GM12864 (cell line): ENCODE measurements around the gene CPNE5.
"Not testable (repeated sequence)": the region's sequence is repeated elsewhere in the genome, so short reads cannot be mapped to it uniquely, and the experiment has no call there.

Experiments
- DNase-seq: peaks from one replicate; pipeline ENCODE4 v3.0.0-alpha.2; 2011; ENCODE audit warnings: low read depth
- H3K4me3 ChIP-seq: 2 replicates; pipeline ENCODE4 v1.5.1; 2011; ENCODE audit warnings: mild to moderate bottlenecking, low read depth, low read length, control low read depth
- TF ChIP-seq, protein P1 (sequence below): IDR thresholded peaks from 2 replicates; pipeline ENCODE4 v1.5.1; 2011; ENCODE audit warnings: low read depth, mild to moderate bottlenecking, moderate library complexity, low read length, control low read depth, inconsistent platforms; ENCODE audit errors: missing control alignments

The CPNE5 gene

DNA sequence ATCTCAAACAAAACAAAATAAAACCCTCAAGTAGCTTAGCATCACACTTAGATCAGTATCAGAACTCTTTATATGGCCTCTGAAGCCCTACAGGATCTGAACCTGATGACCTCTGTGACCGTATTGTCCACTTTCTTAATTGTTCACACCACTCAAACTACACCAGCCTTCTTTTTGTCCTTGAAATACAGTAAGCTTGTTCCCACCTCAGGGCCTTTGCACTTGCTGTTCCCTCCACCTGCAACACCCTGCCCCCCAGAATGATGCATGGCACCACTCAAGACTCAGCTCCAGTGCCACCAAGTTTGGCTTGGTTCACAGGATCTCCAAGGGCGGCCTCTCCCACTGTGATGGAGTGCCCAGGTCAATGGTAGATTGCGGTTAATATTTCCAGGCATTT lies 25.7 kb downstream of the CPNE5 start:
- no peak for DNase-seq
- TF ChIP-seq, protein P1, sequence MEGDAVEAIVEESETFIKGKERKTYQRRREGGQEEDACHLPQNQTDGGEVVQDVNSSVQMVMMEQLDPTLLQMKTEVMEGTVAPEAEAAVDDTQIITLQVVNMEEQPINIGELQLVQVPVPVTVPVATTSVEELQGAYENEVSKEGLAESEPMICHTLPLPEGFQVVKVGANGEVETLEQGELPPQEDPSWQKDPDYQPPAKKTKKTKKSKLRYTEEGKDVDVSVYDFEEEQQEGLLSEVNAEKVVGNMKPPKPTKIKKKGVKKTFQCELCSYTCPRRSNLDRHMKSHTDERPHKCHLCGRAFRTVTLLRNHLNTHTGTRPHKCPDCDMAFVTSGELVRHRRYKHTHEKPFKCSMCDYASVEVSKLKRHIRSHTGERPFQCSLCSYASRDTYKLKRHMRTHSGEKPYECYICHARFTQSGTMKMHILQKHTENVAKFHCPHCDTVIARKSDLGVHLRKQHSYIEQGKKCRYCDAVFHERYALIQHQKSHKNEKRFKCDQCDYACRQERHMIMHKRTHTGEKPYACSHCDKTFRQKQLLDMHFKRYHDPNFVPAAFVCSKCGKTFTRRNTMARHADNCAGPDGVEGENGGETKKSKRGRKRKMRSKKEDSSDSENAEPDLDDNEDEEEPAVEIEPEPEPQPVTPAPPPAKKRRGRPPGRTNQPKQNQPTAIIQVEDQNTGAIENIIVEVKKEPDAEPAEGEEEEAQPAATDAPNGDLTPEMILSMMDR: no peak
- H3K4me3 ChIP-seq: no peak overlapping the region

DNA sequence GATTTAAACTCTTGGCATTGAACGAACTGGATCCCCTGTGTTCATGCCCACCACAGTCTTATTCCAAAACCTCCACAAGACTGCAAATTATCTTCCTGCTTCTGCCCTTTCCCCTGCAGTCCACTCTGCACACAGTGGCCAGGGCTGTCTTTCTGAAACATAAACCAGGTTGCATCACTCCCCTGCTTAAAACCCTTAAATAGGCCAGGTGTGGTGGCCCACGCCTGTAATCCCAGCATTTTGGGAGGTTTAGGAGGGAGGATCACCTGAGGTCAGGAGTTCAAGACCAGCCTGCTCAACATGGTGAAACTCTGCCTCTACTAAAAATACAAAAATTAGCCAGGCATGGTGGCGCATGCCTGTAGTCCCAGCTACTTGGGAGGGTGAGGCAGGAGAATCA lies 26.2 kb downstream of the CPNE5 start:
- not testable (repeated sequence) for H3K4me3 ChIP-seq, DNase-seq

DNA sequence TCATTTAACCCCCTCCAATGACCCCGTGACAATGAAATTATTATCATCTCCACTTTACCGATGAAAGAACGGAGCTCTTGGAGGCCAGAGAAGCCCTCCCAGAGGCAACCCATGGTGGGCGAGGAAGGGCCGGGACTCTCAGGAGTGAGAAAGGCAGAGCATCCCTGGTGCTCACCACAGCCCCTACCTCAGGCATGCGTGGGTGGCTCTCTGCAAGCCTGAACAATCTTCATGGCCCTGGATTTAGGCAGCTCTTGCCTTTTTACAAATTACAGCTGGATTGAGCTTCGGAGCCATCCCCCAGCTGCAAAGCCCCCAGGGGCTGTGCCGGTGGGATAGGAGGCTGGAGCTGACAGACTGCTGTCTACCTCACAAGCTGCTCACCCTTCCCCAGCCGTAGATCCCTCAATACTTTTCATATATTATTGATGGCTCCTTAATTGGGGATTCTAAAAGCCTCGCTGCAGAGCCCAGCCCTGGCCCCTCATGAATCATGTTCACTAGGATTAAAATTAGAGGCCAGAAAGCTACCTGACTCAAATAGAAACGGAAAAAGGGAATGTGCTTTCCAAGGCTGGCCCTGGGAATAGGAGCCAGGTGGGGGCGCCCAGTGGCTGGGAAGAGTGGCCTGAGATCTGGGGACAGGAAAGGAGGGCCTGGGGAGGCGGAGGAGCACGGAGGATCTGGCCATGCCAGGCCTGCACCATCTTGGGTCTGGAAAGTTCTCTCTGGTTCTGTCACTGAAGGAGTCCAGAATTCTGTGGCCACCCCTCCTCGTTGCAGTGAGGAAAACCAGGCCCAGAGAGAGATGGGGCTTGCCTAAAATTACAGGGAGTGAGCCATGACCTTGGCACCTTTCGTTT lies 29.1 kb downstream of the CPNE5 start:
- TF ChIP-seq, protein P1: no peak
- DNase-seq: no peak

DNA sequence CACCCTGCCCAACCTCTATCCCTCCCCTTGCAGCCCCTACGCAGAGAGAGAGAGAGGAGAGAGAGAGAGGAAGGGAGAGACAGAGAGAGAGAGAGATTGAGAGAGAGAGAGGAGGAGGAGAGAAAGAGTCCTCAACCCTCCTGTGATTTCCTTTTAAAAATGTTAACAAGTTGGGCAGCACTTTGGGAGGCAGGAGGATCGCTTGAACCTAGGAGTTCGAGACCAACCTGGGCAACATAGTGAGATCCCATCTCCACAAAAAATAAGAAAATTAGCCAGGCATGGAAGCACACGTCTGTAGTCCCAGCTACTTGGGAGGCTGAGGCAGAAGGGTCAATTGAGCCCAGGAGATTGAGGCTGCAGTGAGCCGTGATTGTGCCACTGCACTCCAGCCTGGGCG lies 30.1 kb downstream of the CPNE5 start:
- no peak for DNase-seq
- no peak overlapping the region for H3K4me3 ChIP-seq
- TF ChIP-seq, protein P1: no peak

More for the DNA sequence above, 29.1 kb downstream of the CPNE5 start:
- H3K4me3 ChIP-seq: no peak overlapping the region

DNA sequence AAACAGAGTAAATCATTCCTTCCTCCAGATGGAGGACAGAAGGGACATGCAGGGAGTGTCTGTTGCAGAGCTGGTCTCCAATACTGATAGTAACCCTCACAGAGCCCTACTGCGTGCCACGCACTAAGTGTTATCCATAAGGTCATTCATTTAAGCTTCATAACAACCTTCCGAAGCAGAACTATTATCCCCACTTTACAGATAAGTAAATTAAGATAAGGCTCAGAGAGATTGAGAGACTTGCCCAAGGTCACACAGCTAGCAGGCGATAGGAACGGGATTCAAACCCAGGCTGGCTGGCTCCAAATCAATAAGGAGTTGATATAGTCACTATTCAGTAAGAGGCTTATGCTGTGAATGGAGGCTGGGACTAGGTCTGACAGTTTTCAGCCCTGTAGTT lies 30.6 kb downstream of the CPNE5 start:
- no peak for DNase-seq
- no peak overlapping the region for H3K4me3 ChIP-seq
- TF ChIP-seq, protein P1: no peak

DNA sequence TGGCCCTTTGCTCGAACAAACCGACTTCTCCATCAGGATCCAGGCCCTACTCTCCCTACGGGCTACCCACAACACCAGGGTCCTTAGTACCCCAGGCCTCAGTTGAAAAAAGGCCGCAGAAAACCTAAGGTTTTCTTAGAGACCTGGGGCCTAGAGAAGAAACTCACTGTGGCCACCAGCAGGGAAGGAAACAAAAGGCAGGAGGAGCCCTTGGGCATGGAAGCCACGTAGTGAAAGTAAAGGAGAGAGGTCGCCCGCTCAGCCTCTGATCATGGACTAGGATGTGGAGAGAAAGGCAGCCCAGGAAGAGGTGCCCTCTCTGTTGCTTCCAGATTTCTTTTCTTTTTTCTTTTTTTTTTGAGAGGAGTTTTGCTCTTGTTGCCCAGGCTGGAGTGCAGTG lies 31.5 kb downstream of the CPNE5 start:
- no peak overlapping the region for H3K4me3 ChIP-seq
- no peak for DNase-seq
- TF ChIP-seq, protein P1: no peak

DNA sequence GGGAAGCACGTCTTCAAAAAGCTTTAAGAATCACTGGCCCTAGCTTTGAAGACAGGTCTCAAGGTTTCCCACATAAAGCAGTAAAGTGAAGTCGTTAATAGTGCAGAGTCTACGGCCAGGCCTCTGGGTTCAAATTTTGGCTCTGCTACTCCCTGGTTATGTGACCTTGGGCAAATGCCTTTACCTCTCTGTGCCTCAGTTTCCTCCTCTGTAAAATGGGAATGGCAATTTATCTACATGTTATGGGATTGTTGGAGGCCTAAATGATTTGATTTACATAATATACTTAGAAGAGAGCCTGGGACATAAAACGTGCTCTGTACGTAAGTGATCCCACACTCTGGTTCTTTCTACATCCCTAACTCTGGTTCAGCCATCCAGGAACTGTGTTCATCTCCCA lies 32.1 kb downstream of the CPNE5 start:
- no peak overlapping the region for H3K4me3 ChIP-seq
- TF ChIP-seq, protein P1: no peak
- no peak for DNase-seq
